CD4-positive, alpha-beta T cell (primary cell): Measurements from ENCODE around the gene DENND1A. TPM values are rescaled to one million over a fixed set of nuclear protein-coding genes. Genes with fewer than 3 reads are reported as not detected.

Experiments
- ATAC-seq: fragments of 200-7000 bp; cut with Tn5 transposase; one replicate; pipeline ENCODE4 v1.10.0; 2022; ENCODE audit warnings: mild to moderate bottlenecking; ENCODE audit not compliant: poor library complexity
- CTCF ChIA-PET: fragments of 350-600 bp; sonication (Branson Sonifier 250); formaldehyde crosslinking; loops from one replicate; lab custom pipeline; 2021; ENCODE audit warnings: antibody characterized with exemption, inconsistent platforms; lab: Charles Lee
- POLR2A ChIA-PET: fragments of 350-600 bp; sonication (Branson Sonifier 250); formaldehyde crosslinking; loops from one replicate; lab custom pipeline; 2021; ENCODE audit warnings: antibody characterized with exemption, inconsistent platforms; lab: Charles Lee
- DNase-seq, 14 experiments: peaks; one replicate each; pipeline ENCODE4 v3.0.0-alpha.2; 2013 to 2020; ENCODE audit warnings: mixed read lengths in 2 of 14
- H3K27ac ChIP-seq, 2 donors: one replicate each; pipeline versions ENCODE4 v1.5.1 to v1.7.0; 2013; ENCODE audit warnings: low read length in 2 of 2, low read depth in 1 of 2, mild to moderate bottlenecking in 1 of 2
- H3K27me3 ChIP-seq, 2 experiments: 1 replicate in 1 of 2; 2 replicates in 1 of 2; pipeline versions ENCODE4 v1.6.1 to v1.7.0; 2013; ENCODE audit warnings: low read length in 2 of 2, control low read depth in 1 of 2, mild to moderate bottlenecking in 1 of 2, moderate library complexity in 1 of 2; ENCODE audit not compliant: insufficient read depth in 2 of 2, control insufficient read depth in 1 of 2
- H3K36me3 ChIP-seq: one replicate; pipeline ENCODE4 v1.6.1; 2013; ENCODE audit warnings: low read length, control low read depth; ENCODE audit not compliant: insufficient read depth
- H3K4me1 ChIP-seq: one replicate; pipeline ENCODE4 v1.6.1; 2013; ENCODE audit warnings: low read length, control low read depth; ENCODE audit not compliant: insufficient read depth
- H3K4me3 ChIP-seq: one replicate; pipeline ENCODE4 v1.5.1; 2013; ENCODE audit warnings: mild to moderate bottlenecking, low read length, moderate library complexity
- H3K9me3 ChIP-seq, 2 experiments: 1 replicate in 1 of 2; 2 replicates in 1 of 2; pipeline versions ENCODE4 v1.6.1 to v1.7.0; 2013; ENCODE audit warnings: low read length in 2 of 2, mild to moderate bottlenecking in 2 of 2, control low read depth in 1 of 2, moderate library complexity in 1 of 2; ENCODE audit not compliant: control insufficient read depth in 1 of 2, insufficient read depth in 1 of 2
- H3K27ac Mint-ChIP-seq: one replicate; pipeline ENCODE4 v1.8.0; 2020; ENCODE audit warnings: mixed read lengths
- H3K27me3 Mint-ChIP-seq: one replicate; pipeline ENCODE4 v1.8.0; 2021; ENCODE audit warnings: mixed read lengths
- H3K36me3 Mint-ChIP-seq: one replicate; pipeline ENCODE4 v1.8.0; 2021; ENCODE audit warnings: low read depth, mixed read lengths
- H3K4me1 Mint-ChIP-seq: one replicate; pipeline ENCODE4 v1.8.0; 2021; ENCODE audit warnings: low read depth, mixed read lengths
- H3K4me3 Mint-ChIP-seq: one replicate; pipeline ENCODE4 v1.8.0; 2020; ENCODE audit warnings: mild to moderate bottlenecking, mixed read lengths
- H3K9me3 Mint-ChIP-seq: one replicate; pipeline ENCODE4 v1.8.0; 2020; ENCODE audit warnings: mixed read lengths
- CTCF ChIP-seq: fragments of 200-600 bp; IDR thresholded peaks from one replicate; pipeline ENCODE4 v1.8.0; 2022; ENCODE audit warnings: antibody characterized with exemption, mild to moderate bottlenecking
- intact Hi-C, 2 experiments: fragments of 100-400 bp; cut with DNase I in 1 of 2; cut with micrococcal nuclease in 1 of 2; formaldehyde crosslinking; loops; one replicate each; pipeline versions ENCODE4 v1.15.1 to v1.9.0; 2023 to 2025; cut with DNase I, micrococcal nuclease
- total RNA-seq, 174 experiments: library from RNA in 2 of 174; stranded (reverse) in 2 of 174; gene quantifications; one replicate each; pipeline ENCODE4 v1.2.3 and lab custom pipeline; 2021 to 2026

The DENND1A gene
- total RNA-seq, 2 experiments from 2014 or later, result 20.0 to 20.6 TPM

- peaks cover 4% of the 10 kb centered on the region for H3K36me3 ChIP-seq
- H3K27me3 ChIP-seq, result no peaks in the 10 kb centered on the region
- Mint-ChIP-seq H3K36me3 (peaks cover 4% of the 10 kb centered on the region), H3K27ac (no peak overlapping the region), H3K4me1 (no peaks in the 10 kb centered on the region), H3K9me3 (no peaks in the 10 kb centered on the region), H3K27me3 (no peaks in the 10 kb centered on the region), H3K4me3 (no peak overlapping the region)
- DNase-seq (no peak), ATAC-seq (no peak)
- intact Hi-C loops, result no loop called here
- no peaks in the 10 kb centered on the region for H3K4me1 ChIP-seq
- H3K9me3 ChIP-seq, result no peaks in the 10 kb centered on the region
- ChIA-PET CTCF (no interaction called here), POLR2A (no interaction called here)
- H3K4me3 ChIP-seq, result no peak overlapping the region
- TF ChIP-seq CTCF, result no peak
- H3K27ac ChIP-seq, result no peak overlapping the region
These were observed 547.0 kb downstream of the DENND1A start for GRCh38 chr9:123382653-123383511.

GRCh38 chr9:123380852-123381705, 548.8 kb downstream of the DENND1A start:
- CTCF ChIA-PET, result no interaction called here
- H3K36me3 Mint-ChIP-seq, result peaks cover 4% of the 10 kb centered on the region
- intact Hi-C loops, result no loop called here

More at GRCh38 chr9:123380852-123381705, 548.8 kb downstream of the DENND1A start:
- Mint-ChIP-seq H3K4me1 (no peaks in the 10 kb centered on the region), H3K4me3 (no peak overlapping the region), H3K9me3 (no peaks in the 10 kb centered on the region), H3K27ac (no peak overlapping the region), H3K27me3 (no peaks in the 10 kb centered on the region)
- POLR2A ChIA-PET, result interaction anchor here (0.5 kb wide), 1 partner anchor 257 kb away, joined by 3 read pairs; no protein-coding TSS in a partner anchor
- no peak overlapping the region for H3K27ac ChIP-seq
- H3K4me1 ChIP-seq, result peaks cover 2% of the 10 kb centered on the region
- ATAC-seq (no peak), DNase-seq (no peak)
- TF ChIP-seq CTCF, result no peak
- no peak overlapping the region for H3K4me3 ChIP-seq
- H3K9me3 ChIP-seq, result no peaks in the 10 kb centered on the region
- peaks cover 0 to 2% of the 10 kb centered on the region in 2 experiments for H3K27me3 ChIP-seq
- H3K36me3 ChIP-seq, result peaks cover 4% of the 10 kb centered on the region
